ENCODE results near the gene ALKBH6. TPM values are rescaled to one million over a fixed set of nuclear protein-coding genes. Genes with fewer than 3 reads are reported as not detected.

ALKBH6 gene
- total RNA-seq, 1 donor from 2014 or later = 27.3 TPM

- no peak for DNase-seq (ENCODE audit: low read depth)
- H3K79me2 ChIP-seq (ENCODE audit: insufficient read depth, low read length) = peaks cover 8% of the 10 kb centered on the region
Measured at GRCh38 chr19:36010402-36010801, 3.6 kb downstream of the ALKBH6 start.

DNA sequence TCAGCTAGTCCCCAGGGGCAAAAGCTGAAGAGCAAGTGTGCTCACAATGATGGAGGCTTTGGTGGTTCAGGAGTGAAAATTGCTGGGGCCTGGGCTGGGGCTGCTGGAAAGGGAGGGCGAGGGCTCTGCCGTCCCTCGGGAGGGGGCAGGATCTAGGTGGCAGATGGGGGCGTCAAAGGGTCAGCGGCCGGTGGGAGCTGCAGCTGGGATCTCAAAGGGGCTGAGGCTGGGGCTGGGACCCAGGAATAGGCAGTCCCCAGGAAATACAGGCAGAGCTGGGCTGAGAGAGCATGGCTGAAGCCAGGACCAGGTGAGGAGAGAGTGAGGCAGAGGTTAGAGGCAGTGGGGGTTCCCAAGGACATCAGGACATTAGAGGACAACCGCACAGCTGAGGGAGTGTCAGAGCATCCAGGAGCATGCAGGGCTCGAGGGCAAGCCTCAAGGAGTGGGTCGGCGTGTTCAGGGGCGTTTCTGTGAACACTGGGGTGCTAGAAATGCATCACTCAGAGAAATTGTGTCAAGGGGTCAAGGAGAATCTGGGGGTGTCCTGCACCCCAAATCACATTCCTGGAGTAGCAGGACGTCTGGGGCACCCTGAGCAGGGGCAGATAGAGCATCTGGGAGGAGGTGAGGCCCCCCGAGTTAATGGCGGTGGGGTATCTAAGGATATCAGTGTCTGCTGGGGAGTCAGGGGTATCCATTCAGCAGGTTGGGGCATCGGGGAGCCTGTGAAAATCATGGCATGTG is 4.2 kb downstream of the ALKBH6 start:
- no peak for FAIRE-seq
- Mint-ChIP-seq H3K4me3 (ENCODE audit: unreplicated experiment) (peak overlapping the region; percentile 73), H3K4me1 (ENCODE audit: low read depth, unreplicated experiment) (no peaks in the 10 kb centered on the region), H3K27me3 (ENCODE audit: low read depth, unreplicated experiment) (peaks cover 8% of the 10 kb centered on the region), H3K27ac (ENCODE audit: unreplicated experiment) (peak overlapping the region; percentile 47), H3K36me3 (ENCODE audit: low read depth, unreplicated experiment) (peaks cover 10% of the 10 kb centered on the region), H3K9me3 (ENCODE audit: unreplicated experiment) (no peaks in the 10 kb centered on the region)
- no peak overlapping the region for H3K27ac ChIP-seq (ENCODE audit: low read depth, low read length)
- H4K20me1 ChIP-seq (ENCODE audit: insufficient read depth, low read length) = no peaks in the 10 kb centered on the region
- H3K4me1 ChIP-seq (ENCODE audit: insufficient read depth, low read length) = peaks cover 15% of the 10 kb centered on the region
- no peak overlapping the region for H3K4me3 ChIP-seq (ENCODE audit: insufficient read depth, low read depth, low read length)
- H3K9me3 ChIP-seq (ENCODE audit: insufficient read depth, low read depth, low read length) = no peaks in the 10 kb centered on the region
- peak overlapping the region; percentile 59 for H3K9ac ChIP-seq (ENCODE audit: low read length)
- no peak for DNase-seq (ENCODE audit: low read depth)
- no peaks in the 10 kb centered on the region for H3K27me3 ChIP-seq (ENCODE audit: insufficient read depth, low read length)
- peaks cover 8% of the 10 kb centered on the region for H3K79me2 ChIP-seq (ENCODE audit: insufficient read depth, low read length)
- no peak overlapping the region for H2AFZ ChIP-seq (ENCODE audit: low read depth, low read length)
- H3K36me3 ChIP-seq (ENCODE audit: insufficient read depth, low read length) = no peaks in the 10 kb centered on the region
- H3K4me2 ChIP-seq (ENCODE audit: low read length) = peak overlapping the region; percentile 86
- TF ChIP-seq EZH2 (IDR thresholded peaks at IDR 0.05; ENCODE audit: insufficient read depth, low read length) (no peak), CTCF (IDR thresholded peaks at IDR 0.05; ENCODE audit: insufficient read depth, low read depth, low read length) (no peak)

More at GRCh38 chr19:36010402-36010801, 3.6 kb downstream of the ALKBH6 start:
- peaks cover 8% of the 10 kb centered on the region for H3K27me3 Mint-ChIP-seq (ENCODE audit: low read depth, unreplicated experiment)
- no peak overlapping the region for H3K27ac Mint-ChIP-seq (ENCODE audit: unreplicated experiment)
- Histone ChIP-seq H3K4me1 (ENCODE audit: insufficient read depth, low read length) (peaks cover 15% of the 10 kb centered on the region), H3K4me2 (ENCODE audit: low read length) (no peak overlapping the region), H3K9ac (ENCODE audit: low read length) (no peak overlapping the region), H4K20me1 (ENCODE audit: insufficient read depth, low read length) (no peaks in the 10 kb centered on the region), H3K36me3 (ENCODE audit: insufficient read depth, low read length) (no peaks in the 10 kb centered on the region), H3K9me3 (ENCODE audit: insufficient read depth, low read depth, low read length) (no peaks in the 10 kb centered on the region), H2AFZ (ENCODE audit: low read depth, low read length) (no peak overlapping the region), H3K4me3 (ENCODE audit: insufficient read depth, low read depth, low read length) (no peak overlapping the region), H3K27me3 (ENCODE audit: insufficient read depth, low read length) (no peaks in the 10 kb centered on the region), H3K27ac (ENCODE audit: low read depth, low read length) (no peak overlapping the region)
- FAIRE-seq = no peak
- no peaks in the 10 kb centered on the region for H3K4me1 Mint-ChIP-seq (ENCODE audit: low read depth, unreplicated experiment)
- no peaks in the 10 kb centered on the region for H3K9me3 Mint-ChIP-seq (ENCODE audit: unreplicated experiment)
- H3K36me3 Mint-ChIP-seq (ENCODE audit: low read depth, unreplicated experiment) = peaks cover 10% of the 10 kb centered on the region
- H3K4me3 Mint-ChIP-seq (ENCODE audit: unreplicated experiment) = peak overlapping the region; percentile 50
- TF ChIP-seq EZH2 (IDR thresholded peaks at IDR 0.05; ENCODE audit: insufficient read depth, low read length) (no peak), CTCF (IDR thresholded peaks at IDR 0.05; ENCODE audit: insufficient read depth, low read depth, low read length) (no peak)

GRCh38 chr19:36009220-36009619 is 4.8 kb downstream of the ALKBH6 start:
- Histone ChIP-seq H3K4me1 (ENCODE audit: insufficient read depth, low read length) (peaks cover 11% of the 10 kb centered on the region), H3K4me2 (ENCODE audit: low read length) (peak overlapping the region; percentile 86), H3K27me3 (ENCODE audit: insufficient read depth, low read length) (no peaks in the 10 kb centered on the region), H3K9ac (ENCODE audit: low read length) (peak overlapping the region; percentile 59), H3K79me2 (ENCODE audit: insufficient read depth, low read length) (peaks cover 8% of the 10 kb centered on the region), H3K36me3 (ENCODE audit: insufficient read depth, low read length) (no peaks in the 10 kb centered on the region), H3K27ac (ENCODE audit: low read depth, low read length) (no peak overlapping the region), H4K20me1 (ENCODE audit: insufficient read depth, low read length) (no peaks in the 10 kb centered on the region), H2AFZ (ENCODE audit: low read depth, low read length) (no peak overlapping the region), H3K4me3 (ENCODE audit: insufficient read depth, low read depth, low read length) (peak overlapping the region; percentile 39), H3K9me3 (ENCODE audit: insufficient read depth, low read depth, low read length) (no peaks in the 10 kb centered on the region)
- Mint-ChIP-seq H3K27ac (ENCODE audit: unreplicated experiment) (no peak overlapping the region), H3K4me1 (ENCODE audit: low read depth, unreplicated experiment) (no peaks in the 10 kb centered on the region), H3K4me3 (ENCODE audit: unreplicated experiment) (peak overlapping the region; percentile 73), H3K27me3 (ENCODE audit: low read depth, unreplicated experiment) (peaks cover 8% of the 10 kb centered on the region), H3K9me3 (ENCODE audit: unreplicated experiment) (no peaks in the 10 kb centered on the region), H3K36me3 (ENCODE audit: low read depth, unreplicated experiment) (peaks cover 10% of the 10 kb centered on the region)
- no peak for FAIRE-seq
- DNase-seq (ENCODE audit: low read depth) = peak; percentile 45
- TF ChIP-seq CTCF (IDR thresholded peaks at IDR 0.05; ENCODE audit: insufficient read depth, low read depth, low read length) (no peak), EZH2 (IDR thresholded peaks at IDR 0.05; ENCODE audit: insufficient read depth, low read length) (no peak)

Measured in astrocyte (in vitro differentiated cells and primary cell).